HL-60 (cell line): ENCODE results near the gene METRNL.

ENCODE experiments used
- DNase-seq, 2 experiments: peaks; one replicate each; pipeline ENCODE4 v3.0.0-alpha.2; 2010 to 2020; ENCODE audit warnings: low read depth in 1 of 2, low spot score in 1 of 2
- H3K27ac ChIP-seq: fragments of 250-450 bp; sonication (Bioruptor Pico); replicated peaks from 2 replicates; pipeline ENCODE4 v1.5.1; 2020; ENCODE audit warnings: mild to moderate bottlenecking, moderate library complexity
- H3K27me3 ChIP-seq: fragments of 250-450 bp; sonication (Bioruptor Pico); 2 replicates; pipeline ENCODE4 v1.5.1; 2021; ENCODE audit warnings: mild to moderate bottlenecking, moderate library complexity; ENCODE audit not compliant: insufficient read depth, poor library complexity, severe bottlenecking
- H3K4me3 ChIP-seq: replicated peaks from 2 replicates; pipeline ENCODE4 v1.5.1; 2011; ENCODE audit warnings: mild to moderate bottlenecking, control low read depth, low read length; ENCODE audit not compliant: insufficient read depth
- CTCF ChIP-seq: IDR thresholded peaks from one replicate; pipeline ENCODE4 v1.5.1; 2011; ENCODE audit warnings: low read length, control low read depth, inconsistent platforms; ENCODE audit not compliant: insufficient read depth
- GABPA ChIP-seq: IDR thresholded peaks from 2 replicates; pipeline ENCODE4 v1.6.1; 2012; ENCODE audit warnings: low read depth
- POLR2AphosphoS5 ChIP-seq: IDR thresholded peaks from 2 replicates; pipeline ENCODE4 v1.6.1; 2012; ENCODE audit warnings: low read depth
- REST ChIP-seq: IDR thresholded peaks from 2 replicates; pipeline ENCODE4 v1.6.1; 2012; ENCODE audit warnings: low read depth; ENCODE audit not compliant: insufficient replicate concordance
- SPI1 ChIP-seq: IDR thresholded peaks from 2 replicates; pipeline ENCODE4 v1.6.1; 2012; ENCODE audit warnings: low read depth, mild to moderate bottlenecking, borderline replicate concordance

The METRNL gene

GRCh38 chr17:83036193-83036592 lies 43.2 kb upstream of the METRNL start:
- no peak overlapping the region for H3K27ac ChIP-seq
- no peak for DNase-seq
- no peak overlapping the region for H3K4me3 ChIP-seq
- TF ChIP-seq SPI1 (no peak), GABPA (no peak), REST (no peak), POLR2AphosphoS5 (no peak), CTCF (no peak)
- no peaks in the 10 kb centered on the region for H3K27me3 ChIP-seq

DNA sequence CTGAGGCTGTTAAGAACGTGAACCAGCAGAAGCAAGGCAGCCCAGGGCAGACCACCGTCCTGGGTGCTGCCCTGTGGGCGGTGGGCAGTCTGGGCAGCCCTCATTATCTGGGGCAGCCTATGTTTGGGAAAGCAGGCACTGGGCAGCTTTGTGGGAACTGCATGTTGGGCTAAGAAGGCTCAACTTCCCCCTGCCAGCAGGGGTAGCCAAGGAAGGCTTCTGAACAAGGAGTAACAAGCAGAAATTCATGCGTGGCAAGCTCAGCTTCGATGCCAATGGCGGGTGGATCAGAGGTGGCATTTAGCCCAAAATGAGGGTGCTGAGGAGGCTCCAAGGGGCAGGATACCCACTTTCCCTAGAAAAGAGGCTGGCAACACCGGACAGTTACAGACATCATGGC lies 42.7 kb upstream of the METRNL start:
- no peak for TF ChIP-seq CTCF
- no peak for TF ChIP-seq POLR2AphosphoS5
- TF ChIP-seq SPI1 = no peak
- TF ChIP-seq REST = no peak
- no peak for TF ChIP-seq GABPA
- Histone ChIP-seq H3K4me3 (no peak overlapping the region), H3K27ac (no peak overlapping the region), H3K27me3 (no peaks in the 10 kb centered on the region)
- DNase-seq = no peak

DNA sequence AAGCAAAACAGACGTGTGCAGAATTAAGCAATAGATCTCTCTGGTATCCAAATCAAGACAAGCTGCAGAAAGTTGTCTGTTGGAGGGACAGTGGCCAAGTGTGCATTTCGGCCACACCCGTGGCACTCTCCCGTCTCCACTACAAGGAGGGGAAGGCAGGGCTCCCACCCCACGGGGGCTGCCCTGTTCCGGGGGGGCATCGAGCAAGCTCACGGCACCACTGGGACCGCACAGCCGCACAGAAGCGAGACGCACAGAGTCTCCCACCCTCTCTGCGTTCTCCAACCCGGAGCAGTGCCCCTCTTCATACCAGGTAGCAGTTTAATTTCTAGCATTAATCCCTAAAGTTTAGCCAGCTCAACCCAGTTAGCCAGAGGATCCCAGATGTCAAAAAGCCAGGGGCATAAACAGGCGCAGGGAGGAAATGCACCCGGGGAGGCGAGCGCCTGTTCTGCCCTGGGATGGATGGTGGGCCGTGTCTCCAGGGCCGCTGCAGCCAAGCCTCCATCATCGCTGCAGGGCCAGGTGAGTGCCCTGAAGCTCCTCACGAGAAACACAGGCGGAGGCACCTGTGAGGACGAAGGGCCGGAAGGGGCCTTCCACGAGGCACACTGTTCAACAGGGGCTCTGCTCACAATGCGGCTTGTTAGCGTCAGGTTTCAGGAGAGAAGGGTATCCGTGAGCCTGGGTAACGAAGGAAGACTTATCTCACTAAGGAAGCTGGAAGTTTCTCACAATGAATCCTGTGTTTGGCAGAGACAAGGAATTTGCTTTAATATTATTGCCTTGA lies 42.1 kb upstream of the METRNL start:
- no peak for DNase-seq
- TF ChIP-seq POLR2AphosphoS5 (no peak), CTCF (no peak), SPI1 (no peak), REST (no peak), GABPA (no peak)

More for the DNA sequence above, 42.1 kb upstream of the METRNL start:
- no peak overlapping the region for H3K27ac ChIP-seq
- no peaks in the 10 kb centered on the region for H3K27me3 ChIP-seq
- H3K4me3 ChIP-seq = no peak overlapping the region
